HCT116 (cell line): ENCODE data around the gene GNG10. TPM values are rescaled to one million over a fixed set of nuclear protein-coding genes. Genes with fewer than 3 reads are reported as not detected.

ENCODE experiments used
- ATAC-seq: fragments of 200-7000 bp; cut with Tn5 transposase; 2 replicates; pipeline ENCODE4 v1.9.1; 2020; ENCODE audit warnings: mild to moderate bottlenecking, moderate library complexity
- BruUV-seq: library from RNA; stranded (reverse); fragments of 400-500 nt; replicated peaks from 2 replicates; lab custom pipeline; 2021; lab: Mats Ljungman, UMichigan
- CTCF ChIA-PET: fragments of 300-600 bp; sonication (Branson Sonifier 250); formaldehyde crosslinking; loops from one replicate; lab custom pipeline; 2021; ENCODE audit warnings: antibody characterized with exemption; lab: Charles Lee
- POLR2A ChIA-PET: fragments of 300-600, 350-600 bp; sonication (Branson Sonifier 250); formaldehyde crosslinking; loops from one replicate; lab custom pipeline; 2021; ENCODE audit warnings: antibody characterized with exemption; lab: Charles Lee
- RAD21 ChIA-PET, 2 experiments: fragments of 300-600 bp; sonication (Branson Sonifier 250); formaldehyde crosslinking; loops; one replicate each; lab custom pipeline; 2023; ENCODE audit warnings: low total read pairs in 2 of 2; ENCODE audit not compliant: uncharacterized antibody in 2 of 2, unreplicated experiment in 2 of 2, low non-redundant PET in 1 of 2; lab: Charles Lee
- DNase-seq: peaks from one replicate; pipeline ENCODE4 v3.0.0-alpha.2; 2010; ENCODE audit warnings: low read depth, low spot score
- H2AFZ ChIP-seq: fragments of 200-600 bp; shearing (Covaris generic), sonication (generic); 2 replicates; pipeline ENCODE4 v1.6.1; 2017; ENCODE audit warnings: low read depth, mixed run types, mixed read lengths, antibody characterized with exemption, low read length; ENCODE audit not compliant: poor library complexity, severe bottlenecking
- H3K27ac ChIP-seq: 2 replicates; pipeline ENCODE4 v1.5.1; 2012; ENCODE audit warnings: low read depth, low read length
- H3K27me3 ChIP-seq: fragments of 200-600 bp; sonication (generic); 2 replicates; pipeline ENCODE4 v1.6.1; 2016; ENCODE audit warnings: mixed run types, low read length, mixed read lengths; ENCODE audit not compliant: insufficient read depth
- H3K36me3 ChIP-seq, 2 experiments: fragments of 200-500 bp in 1 of 2; fragments of 200-600 bp in 1 of 2; sonication (Bioruptor generic) in 1 of 2; sonication (generic) in 1 of 2; 2 replicates each; pipeline versions ENCODE4 v1.5.1 to v1.6.1; 2014 to 2016; ENCODE audit warnings: low read length in 2 of 2, inconsistent platforms in 1 of 2, mixed read lengths in 1 of 2, mixed run types in 1 of 2; ENCODE audit not compliant: insufficient read depth in 2 of 2, control insufficient read depth in 1 of 2
- H3K4me1 ChIP-seq, 2 experiments: fragments of 200-600 bp in 1 of 2; sonication (generic) in 1 of 2; 2 replicates each; pipeline versions ENCODE4 v1.5.1 to v1.6.1; 2012 to 2017; ENCODE audit warnings: low read length in 2 of 2, inconsistent platforms in 1 of 2, mild to moderate bottlenecking in 1 of 2, mixed read lengths in 1 of 2, mixed run types in 1 of 2, moderate library complexity in 1 of 2; ENCODE audit not compliant: insufficient read depth in 2 of 2, control insufficient read depth in 1 of 2
- H3K4me2 ChIP-seq: fragments of 200-600 bp; sonication (generic); 2 replicates; pipeline ENCODE4 v1.6.1; 2017; ENCODE audit warnings: mixed run types, low read length, mixed read lengths
- H3K4me3 ChIP-seq, 2 experiments: fragments of 200-600 bp in 1 of 2; sonication (generic) in 1 of 2; replicated peaks in 1 of 2; 2 replicates each; pipeline ENCODE4 v1.5.1; 2011 to 2016; ENCODE audit warnings: low read length in 2 of 2, control low read depth in 1 of 2, low read depth in 1 of 2, mild to moderate bottlenecking in 1 of 2, mixed read lengths in 1 of 2, mixed run types in 1 of 2
- H3K79me2 ChIP-seq: fragments of 200-600 bp; sonication (generic); 2 replicates; pipeline ENCODE4 v1.6.1; 2017; ENCODE audit warnings: mild to moderate bottlenecking, mixed run types, low read length, moderate library complexity, mixed read lengths; ENCODE audit not compliant: insufficient read depth
- H3K9ac ChIP-seq: fragments of 200-600 bp; sonication (generic); 2 replicates; pipeline ENCODE4 v1.6.1; 2016; ENCODE audit warnings: low read length, mixed read lengths
- H3K9me2 ChIP-seq: fragments of 200-600 bp; sonication (generic), shearing (Covaris generic); 2 replicates; pipeline ENCODE4 v1.6.1; 2017; ENCODE audit warnings: mixed run types, mild to moderate bottlenecking, moderate library complexity; ENCODE audit not compliant: insufficient read depth
- H3K9me3 ChIP-seq, 2 experiments: fragments of 200-500 bp in 1 of 2; fragments of 200-600 bp in 1 of 2; sonication (Bioruptor generic) in 1 of 2; sonication (generic) in 1 of 2; 2 replicates each; pipeline ENCODE4 v1.6.1; 2014 to 2017; ENCODE audit warnings: low read length in 2 of 2, mixed read lengths in 2 of 2, inconsistent platforms in 1 of 2, low read depth in 1 of 2, mild to moderate bottlenecking in 1 of 2, mixed run types in 1 of 2, moderate library complexity in 1 of 2; ENCODE audit not compliant: control insufficient read depth in 1 of 2, insufficient read depth in 1 of 2
- H4K20me1 ChIP-seq: fragments of 200-600 bp; sonication (generic), shearing (Covaris generic); 2 replicates; pipeline ENCODE4 v1.6.1; 2017; ENCODE audit warnings: mixed run types, mild to moderate bottlenecking, moderate library complexity; ENCODE audit not compliant: insufficient read depth
- CEBPB ChIP-seq: IDR thresholded peaks from 2 replicates; pipeline ENCODE4 v1.6.1; 2012; ENCODE audit warnings: low read depth
- EGR1 ChIP-seq: IDR thresholded peaks from 2 replicates; pipeline ENCODE4 v1.6.1; 2012; ENCODE audit warnings: low read depth
- ELF1 ChIP-seq: IDR thresholded peaks from 2 replicates; pipeline ENCODE4 v1.6.1; 2012; ENCODE audit warnings: low read depth, borderline replicate concordance
- EZH2 ChIP-seq: fragments of 200-600 bp; sonication (generic); IDR thresholded peaks from 2 replicates; pipeline ENCODE4 v1.6.1; 2017; ENCODE audit warnings: antibody characterized with exemption, mixed run types
- EZH2phosphoT487 ChIP-seq: fragments of 200-600 bp; IDR thresholded peaks from 2 replicates; pipeline ENCODE4 v1.6.1; 2018; ENCODE audit warnings: antibody characterized with exemption, borderline replicate concordance
- FOSL1 ChIP-seq: IDR thresholded peaks from 2 replicates; pipeline ENCODE4 v1.6.1; 2012; ENCODE audit warnings: low read depth
- JUND ChIP-seq: IDR thresholded peaks from 2 replicates; pipeline ENCODE4 v1.6.1; 2012
- POLR2A ChIP-seq: IDR thresholded peaks from 2 replicates; pipeline ENCODE4 v1.7.0; 2011; ENCODE audit warnings: borderline replicate concordance; ENCODE audit not compliant: insufficient read depth, insufficient read length; ENCODE audit errors: extremely low read depth
- POLR2AphosphoS5 ChIP-seq: IDR thresholded peaks from 2 replicates; pipeline ENCODE4 v1.6.1; 2011; ENCODE audit warnings: mild to moderate bottlenecking, low read depth, low read length, moderate library complexity
- RAD21 ChIP-seq: IDR thresholded peaks from 2 replicates; pipeline ENCODE4 v1.6.1; 2012; ENCODE audit warnings: low read depth, mild to moderate bottlenecking
- REST ChIP-seq: IDR thresholded peaks from 2 replicates; pipeline ENCODE4 v1.6.1; 2012; ENCODE audit warnings: low read depth
- SRF ChIP-seq: IDR thresholded peaks from 2 replicates; pipeline ENCODE4 v1.6.1; 2012; ENCODE audit warnings: low read depth
- YY1 ChIP-seq: IDR thresholded peaks from 2 replicates; pipeline ENCODE4 v1.6.1; 2011; ENCODE audit warnings: low read length, low read depth, moderate library complexity, mild to moderate bottlenecking; ENCODE audit not compliant: insufficient replicate concordance; ENCODE audit errors: extremely low read depth
- ZFX ChIP-seq: fragments of 450-650 bp; IDR thresholded peaks from 2 replicates; pipeline ENCODE4 v1.6.1; 2017
- ZNF274 ChIP-seq: fragments of 200-500 bp; sonication (Bioruptor generic); IDR thresholded peaks from 2 replicates; pipeline ENCODE4 v1.6.1; 2014; ENCODE audit warnings: mild to moderate bottlenecking, low read depth, low read length, inconsistent platforms
- intact Hi-C: fragments of 100-400 bp; cut with micrococcal nuclease; formaldehyde crosslinking; loops from 2 replicates; pipeline ENCODE4 v1.10.0; 2022
- total RNA-seq: library from RNA; stranded (reverse); gene quantifications from one replicate; pipeline ENCODE4 v1.2.1, GENCODE V29; 2021; ENCODE audit not compliant: unreplicated experiment
- TF ChIP-seq, protein P1 (sequence below): IDR thresholded peaks from 2 replicates; pipeline ENCODE4 v1.6.1; 2012
- TF ChIP-seq, protein P2 (sequence below): IDR thresholded peaks from 2 replicates; pipeline ENCODE4 v1.6.1; 2011; ENCODE audit warnings: mild to moderate bottlenecking, low read length, moderate library complexity; ENCODE audit not compliant: insufficient replicate concordance; ENCODE audit errors: extremely low read depth

GNG10 gene
- total RNA-seq, 1 experiment from 2014 or later, result 46.8 TPM

- TF ChIP-seq CEBPB (no peak), YY1 (no peak), FOSL1 (no peak), ZFX (no peak), POLR2AphosphoS5 (no peak), JUND (no peak), EGR1 (no peak), SRF (no peak), EZH2 (no peak), POLR2A (no peak)
- TF ChIP-seq, protein P1, sequence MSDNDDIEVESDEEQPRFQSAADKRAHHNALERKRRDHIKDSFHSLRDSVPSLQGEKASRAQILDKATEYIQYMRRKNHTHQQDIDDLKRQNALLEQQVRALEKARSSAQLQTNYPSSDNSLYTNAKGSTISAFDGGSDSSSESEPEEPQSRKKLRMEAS, result no peak
- no peak overlapping the region for H3K27ac ChIP-seq
- no TSS peak for BruUV-seq
- H3K4me3 ChIP-seq, result no peak overlapping the region
- intact Hi-C loops, result no loop called here
- H3K9me3 ChIP-seq, result no peaks in the 10 kb centered on the region
- no peaks in the 10 kb centered on the region for H3K9me2 ChIP-seq
- DNase-seq (no peak), ATAC-seq (no peak)
- H3K4me1 ChIP-seq, result no peaks in the 10 kb centered on the region
- RAD21 ChIA-PET, result no interaction called here
- H2AFZ ChIP-seq, result no peak overlapping the region
- H3K9ac ChIP-seq, result no peak overlapping the region
- no peak overlapping the region for H3K4me2 ChIP-seq
- no peaks in the 10 kb centered on the region for H3K79me2 ChIP-seq
- POLR2A ChIA-PET, result no interaction called here
- H4K20me1 ChIP-seq, result no peaks in the 10 kb centered on the region; the same call in 1 of the 2 replicates
- peaks cover 0 to 3% of the 10 kb centered on the region in 2 experiments; a peak in 1 of 4 replicates for H3K36me3 ChIP-seq
- CTCF ChIA-PET, result no interaction called here
- H3K27me3 ChIP-seq, result no peaks in the 10 kb centered on the region
Measured at GRCh38 chr9:111674319-111674718, 12.9 kb downstream of the GNG10 start.

DNA sequence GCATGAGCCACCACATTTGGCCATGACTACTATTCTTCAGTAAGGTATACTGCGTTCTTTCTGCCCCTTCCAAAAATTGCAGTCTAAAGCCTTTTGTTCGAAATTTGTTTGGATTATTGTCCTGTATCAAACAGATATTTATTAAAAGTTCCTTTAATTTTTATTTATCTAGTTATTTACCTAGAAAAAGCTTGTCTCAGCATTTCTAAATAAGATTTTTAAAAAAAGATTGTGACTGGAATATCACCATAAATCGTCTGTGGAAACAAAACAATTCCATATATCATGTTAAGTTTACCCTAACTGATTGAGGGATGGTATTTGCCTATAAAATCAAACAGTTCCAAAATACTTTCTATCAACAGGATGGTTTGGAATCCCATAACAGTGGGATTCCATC lies 14.7 kb downstream of the GNG10 start:
- ChIA-PET POLR2A (no interaction called here), CTCF (no interaction called here), RAD21 (no interaction called here)
- Histone ChIP-seq H3K4me3 (no peak overlapping the region), H3K4me2 (no peak overlapping the region), H2AFZ (no peak overlapping the region), H3K9me2 (no peaks in the 10 kb centered on the region), H3K79me2 (no peaks in the 10 kb centered on the region), H3K36me3 (no peaks in the 10 kb centered on the region), H4K20me1 (no peaks in the 10 kb centered on the region; the same call in 1 of the 2 replicates), H3K9me3 (no peaks in the 10 kb centered on the region), H3K27me3 (no peaks in the 10 kb centered on the region), H3K9ac (no peak overlapping the region), H3K27ac (no peak overlapping the region), H3K4me1 (no peaks in the 10 kb centered on the region)
- intact Hi-C loops, result no loop called here
- ATAC-seq (no peak), DNase-seq (no peak)
- no TSS peak for BruUV-seq
- TF ChIP-seq REST, result no peak
- TF ChIP-seq EGR1, result no peak
- no peak for TF ChIP-seq POLR2AphosphoS5
- no peak for TF ChIP-seq ZNF274
- TF ChIP-seq EZH2phosphoT487, result no peak
- TF ChIP-seq RAD21, result no peak
- TF ChIP-seq ELF1, result no peak
- TF ChIP-seq JUND, result no peak
- TF ChIP-seq, protein P2, sequence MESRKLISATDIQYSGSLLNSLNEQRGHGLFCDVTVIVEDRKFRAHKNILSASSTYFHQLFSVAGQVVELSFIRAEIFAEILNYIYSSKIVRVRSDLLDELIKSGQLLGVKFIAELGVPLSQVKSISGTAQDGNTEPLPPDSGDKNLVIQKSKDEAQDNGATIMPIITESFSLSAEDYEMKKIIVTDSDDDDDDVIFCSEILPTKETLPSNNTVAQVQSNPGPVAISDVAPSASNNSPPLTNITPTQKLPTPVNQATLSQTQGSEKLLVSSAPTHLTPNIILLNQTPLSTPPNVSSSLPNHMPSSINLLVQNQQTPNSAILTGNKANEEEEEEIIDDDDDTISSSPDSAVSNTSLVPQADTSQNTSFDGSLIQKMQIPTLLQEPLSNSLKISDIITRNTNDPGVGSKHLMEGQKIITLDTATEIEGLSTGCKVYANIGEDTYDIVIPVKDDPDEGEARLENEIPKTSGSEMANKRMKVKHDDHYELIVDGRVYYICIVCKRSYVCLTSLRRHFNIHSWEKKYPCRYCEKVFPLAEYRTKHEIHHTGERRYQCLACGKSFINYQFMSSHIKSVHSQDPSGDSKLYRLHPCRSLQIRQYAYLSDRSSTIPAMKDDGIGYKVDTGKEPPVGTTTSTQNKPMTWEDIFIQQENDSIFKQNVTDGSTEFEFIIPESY, result no peak
- TF ChIP-seq, protein P1, result no peak
